Stimulated activated CD4-positive, alpha-beta T cell treated with anti-CD3 and anti-CD28 coated beads, Interleukin-4, amount 100 ng/mL, for 4 hours (primary cell): ENCODE data around the gene CCNA1.

Source experiments
- DNase-seq, 2 experiments: peaks; one replicate each; pipeline ENCODE4 v3.0.0-alpha.2; 2020

CCNA1 gene

DNA sequence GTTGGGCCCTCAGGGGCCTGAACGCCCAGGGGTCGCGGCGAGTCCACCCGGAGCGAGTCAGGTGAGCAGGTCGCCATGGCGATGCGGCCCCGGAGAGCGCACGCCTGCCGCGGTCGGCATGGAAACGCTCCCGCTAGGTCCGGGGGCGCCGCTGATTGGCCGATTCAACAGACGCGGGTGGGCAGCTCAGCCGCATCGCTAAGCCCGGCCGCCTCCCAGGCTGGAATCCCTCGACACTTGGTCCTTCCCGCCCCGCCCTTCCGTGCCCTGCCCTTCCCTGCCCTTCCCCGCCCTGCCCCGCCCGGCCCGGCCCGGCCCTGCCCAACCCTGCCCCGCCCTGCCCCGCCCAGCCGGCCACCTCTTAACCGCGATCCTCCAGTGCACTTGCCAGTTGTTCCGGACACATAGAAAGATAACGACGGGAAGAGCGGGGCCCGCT, at the start of gene CCNA1:
TSS of gene CCNA1 (plus strand) at position 390 of the 439 bp plus-strand sequence. CDS start 562 bp downstream, outside the sequence.
- DNase-seq = no peak

DNA sequence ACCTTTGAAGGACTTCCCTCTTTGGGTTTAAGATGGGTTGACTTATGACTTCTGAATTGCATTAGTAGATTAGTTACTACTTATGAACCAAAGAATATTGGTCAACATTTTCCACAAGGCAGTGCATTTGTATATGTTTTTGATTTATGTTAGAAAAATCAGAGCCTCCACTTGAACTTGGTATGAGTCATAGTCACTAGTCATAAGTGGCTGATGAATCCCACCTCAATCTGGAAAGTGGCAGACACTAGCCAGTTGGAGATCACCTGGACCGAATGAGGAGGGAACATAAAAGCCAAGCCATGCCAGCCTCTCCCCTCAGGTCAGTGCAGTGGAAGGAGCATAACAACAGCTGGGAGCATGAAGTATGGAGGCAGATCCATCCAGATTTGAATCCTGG, 46.8 kb upstream of the CCNA1 start:
- no peak for DNase-seq

GRCh38 chr13:36395280-36395679, 37.0 kb upstream of the CCNA1 start:
- no peak for DNase-seq

GRCh38 chr13:36405151-36405550, 27.1 kb upstream of the CCNA1 start:
- no peak for DNase-seq

DNA sequence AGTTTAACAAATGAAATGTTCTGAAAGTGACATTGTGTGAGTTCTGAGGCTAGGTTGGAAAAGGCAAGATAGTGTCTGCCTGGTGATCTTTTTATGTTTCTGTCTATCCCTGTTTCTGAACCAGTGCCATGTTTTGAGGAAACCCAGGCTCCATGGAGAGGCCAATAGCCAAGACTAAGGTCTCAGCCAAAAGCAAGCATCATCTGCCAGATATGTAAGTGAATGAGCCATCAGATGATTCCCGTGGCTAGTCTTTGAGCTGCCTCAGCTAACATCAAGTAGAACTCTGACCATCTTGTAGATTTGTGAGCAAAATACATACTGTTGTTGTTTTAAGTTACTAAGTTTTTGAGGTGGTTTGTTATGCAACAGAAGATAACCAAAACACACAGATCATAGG, 19.6 kb upstream of the CCNA1 start:
- no peak for DNase-seq

GRCh38 chr13:36413161-36413560, 19.1 kb upstream of the CCNA1 start:
- no peak for DNase-seq

DNA sequence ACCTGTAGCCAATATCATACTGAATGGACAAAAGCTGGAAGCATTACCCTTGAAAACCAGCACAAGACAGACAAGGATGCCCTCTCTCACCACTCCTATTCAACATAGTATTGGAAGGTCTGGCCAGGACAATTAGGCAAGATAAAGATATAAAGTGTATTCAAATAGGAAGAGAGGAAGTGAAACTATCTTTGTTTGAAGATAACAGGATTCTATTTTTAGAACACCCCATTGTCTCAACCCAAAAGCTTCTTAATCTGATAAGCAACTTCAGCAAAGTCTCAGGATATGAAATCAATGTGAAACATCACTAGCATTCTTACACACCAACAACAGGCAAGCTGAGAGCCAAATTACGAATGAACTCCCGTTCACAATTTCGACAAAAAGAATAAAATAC, 17.8 kb upstream of the CCNA1 start:
- DNase-seq = no peak

- DNase-seq = no peak
Measured at GRCh38 chr13:36417331-36417730, 15.0 kb upstream of the CCNA1 start.

DNA sequence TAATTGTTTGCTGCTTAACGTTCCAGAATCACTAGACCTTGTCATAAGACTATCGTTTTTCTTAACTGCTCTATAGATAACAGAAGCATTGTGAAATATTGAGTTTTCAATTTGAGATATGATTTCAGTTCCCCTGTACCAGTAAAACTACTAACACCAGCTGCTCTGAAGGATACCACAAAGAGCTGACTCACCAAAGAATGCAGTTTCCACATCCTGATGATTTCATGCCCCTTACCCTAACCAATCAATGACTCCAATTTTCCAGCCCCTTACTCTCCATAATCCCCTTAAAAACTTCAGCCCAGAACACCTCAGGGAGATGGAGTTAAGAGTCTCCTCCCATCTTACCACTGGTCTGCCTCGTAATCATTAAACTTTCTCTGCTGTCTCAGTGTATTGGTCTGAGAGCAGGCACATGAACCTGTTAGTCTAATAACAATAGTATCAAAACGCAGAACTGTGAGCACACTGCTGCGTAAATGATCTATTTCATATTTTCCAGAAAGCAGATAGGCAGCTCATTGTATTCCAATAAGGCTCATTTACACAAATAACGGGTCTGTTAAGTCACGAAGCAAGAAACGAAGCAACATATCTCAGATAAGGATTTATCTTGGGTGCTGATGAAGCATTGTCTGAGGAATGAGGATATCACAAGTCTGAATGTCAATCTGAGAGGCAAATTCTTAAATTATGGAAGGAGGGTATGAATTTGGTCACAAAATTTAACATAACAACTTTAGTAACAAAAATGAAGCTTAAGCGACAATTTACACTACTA, 14.1 kb upstream of the CCNA1 start:
- DNase-seq = no peak

DNA sequence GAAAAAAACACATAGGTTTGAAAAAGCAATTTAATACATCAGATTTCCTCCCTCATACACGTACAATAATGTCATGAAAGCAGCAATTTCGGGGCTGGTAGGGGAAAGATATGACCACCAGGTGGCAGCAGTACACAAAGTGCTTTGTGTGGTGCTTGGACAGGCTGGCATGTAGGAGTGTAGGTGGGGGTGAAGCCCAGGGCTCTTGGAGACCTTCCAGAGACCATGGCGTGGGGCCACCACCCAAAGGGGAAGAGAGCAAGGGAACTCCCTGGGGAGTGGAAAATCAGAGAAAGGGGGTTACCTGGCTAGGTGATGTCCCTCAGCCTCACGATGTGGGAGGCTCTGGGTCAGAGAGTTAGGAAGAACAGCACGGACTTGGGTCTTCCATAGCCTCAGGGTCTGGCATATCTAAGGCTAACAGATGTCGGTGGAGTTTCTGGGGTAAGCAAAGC, 11.8 kb upstream of the CCNA1 start:
- peak; percentile 38 to 52 for DNase-seq

- no peak for DNase-seq
Measured at GRCh38 chr13:36421447-36421846, 10.8 kb upstream of the CCNA1 start.

- no peak for DNase-seq
Measured at GRCh38 chr13:36428086-36428485, 4.2 kb upstream of the CCNA1 start.

DNA sequence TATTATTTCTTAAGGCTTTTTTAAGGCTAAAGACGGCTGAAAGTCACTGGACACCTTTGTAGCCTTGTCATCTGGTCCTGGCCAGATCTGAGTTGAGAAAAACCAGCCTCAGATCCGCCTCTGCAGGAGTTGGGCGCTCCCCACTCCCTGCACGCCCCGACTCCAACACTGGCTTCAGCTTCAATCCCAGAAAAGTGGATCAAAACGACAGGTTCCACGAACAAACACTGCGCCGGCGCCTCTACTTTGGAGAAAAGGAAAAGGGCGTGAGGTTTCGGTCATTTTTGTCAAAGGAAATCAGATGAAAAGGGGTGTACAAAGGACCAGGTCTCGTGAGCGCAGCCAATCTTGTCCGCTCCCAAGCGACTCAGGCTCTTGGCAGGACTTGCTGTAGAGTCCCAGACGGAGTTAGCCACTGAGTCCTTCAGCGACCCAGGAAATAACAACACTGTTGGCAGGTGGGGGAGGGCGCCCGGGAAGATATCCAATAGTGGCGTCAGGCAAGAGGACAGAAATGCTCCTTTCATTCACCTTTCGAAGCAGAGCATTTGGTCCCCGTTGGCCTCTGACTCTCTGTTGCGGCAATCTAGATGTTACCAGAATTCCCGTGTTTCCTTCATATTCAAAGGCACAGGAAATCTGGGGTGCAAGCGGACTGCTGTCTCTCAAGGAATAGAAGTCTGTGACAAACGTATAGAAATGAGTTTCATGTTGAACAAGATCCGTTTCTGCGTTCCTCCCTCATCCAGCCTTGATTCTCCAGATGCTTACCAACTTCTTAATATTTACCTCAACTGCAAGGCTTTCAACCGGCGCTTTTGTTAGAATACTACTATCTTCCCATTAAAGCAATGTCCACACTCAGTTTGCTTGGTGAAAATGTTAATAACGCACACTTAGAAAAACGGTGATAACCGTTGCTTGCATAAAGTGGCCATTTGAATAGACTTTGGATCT, 1.8 kb upstream of the CCNA1 start:
- no peak for DNase-seq

DNA sequence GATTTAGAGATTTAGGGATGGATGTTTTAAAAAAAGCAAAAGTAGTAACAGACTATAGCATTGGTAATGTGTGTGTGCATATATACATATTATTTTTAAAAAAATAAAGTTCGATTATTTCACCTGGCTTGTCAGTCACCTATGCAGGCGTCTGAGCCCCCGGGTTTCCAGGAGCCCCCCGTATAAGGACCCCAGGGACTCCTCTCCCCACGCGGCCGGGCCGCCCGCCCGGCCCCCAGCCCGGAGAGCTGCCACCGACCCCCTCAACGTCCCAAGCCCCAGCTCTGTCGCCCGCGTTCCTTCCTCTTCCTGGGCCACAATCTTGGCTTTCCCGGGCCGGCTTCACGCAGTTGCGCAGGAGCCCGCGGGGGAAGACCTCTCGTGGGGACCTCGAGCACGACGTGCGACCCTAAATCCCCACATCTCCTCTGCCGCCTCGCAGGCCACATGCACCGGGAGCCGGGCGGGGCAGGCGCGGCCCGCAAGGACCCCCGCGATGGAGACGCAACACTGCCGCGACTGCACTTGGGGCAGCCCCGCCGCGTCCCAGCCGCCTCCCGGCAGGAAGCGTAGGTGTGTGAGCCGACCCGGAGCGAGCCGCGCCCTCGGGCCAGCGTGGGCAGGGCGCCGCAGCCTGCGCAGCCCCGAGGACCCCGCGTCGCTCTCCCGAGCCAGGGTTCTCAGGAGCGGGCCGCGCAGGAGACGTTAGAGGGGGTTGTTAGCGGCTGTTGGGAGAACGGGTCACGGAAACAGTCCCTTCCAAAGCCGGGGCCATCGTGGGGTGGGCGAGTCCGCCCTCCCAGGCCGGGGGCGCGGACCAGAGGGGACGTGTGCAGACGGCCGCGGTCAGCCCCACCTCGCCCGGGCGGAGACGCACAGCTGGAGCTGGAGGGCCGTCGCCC, 840 bp upstream of the CCNA1 start:
- DNase-seq = no peak

DNA sequence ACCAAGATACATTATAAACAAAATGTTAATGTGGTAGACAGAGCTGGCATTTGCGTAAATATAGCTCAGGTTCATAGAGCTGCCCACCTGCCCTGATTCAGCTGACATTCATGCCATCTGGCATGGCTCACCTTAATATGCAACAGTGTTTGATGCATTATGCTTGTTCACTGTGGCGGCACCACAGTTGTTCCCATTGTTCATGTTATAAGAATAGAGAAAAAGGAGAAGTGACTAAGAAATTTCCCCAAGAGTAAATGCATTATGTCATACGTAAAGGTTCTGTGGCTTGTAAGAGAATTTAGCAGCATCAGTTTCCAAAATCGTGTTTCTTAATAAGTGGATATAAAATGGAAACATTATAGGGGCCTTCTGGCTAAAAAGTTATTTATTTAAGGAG, 4.5 kb downstream of the CCNA1 start:
- DNase-seq = no peak

DNA sequence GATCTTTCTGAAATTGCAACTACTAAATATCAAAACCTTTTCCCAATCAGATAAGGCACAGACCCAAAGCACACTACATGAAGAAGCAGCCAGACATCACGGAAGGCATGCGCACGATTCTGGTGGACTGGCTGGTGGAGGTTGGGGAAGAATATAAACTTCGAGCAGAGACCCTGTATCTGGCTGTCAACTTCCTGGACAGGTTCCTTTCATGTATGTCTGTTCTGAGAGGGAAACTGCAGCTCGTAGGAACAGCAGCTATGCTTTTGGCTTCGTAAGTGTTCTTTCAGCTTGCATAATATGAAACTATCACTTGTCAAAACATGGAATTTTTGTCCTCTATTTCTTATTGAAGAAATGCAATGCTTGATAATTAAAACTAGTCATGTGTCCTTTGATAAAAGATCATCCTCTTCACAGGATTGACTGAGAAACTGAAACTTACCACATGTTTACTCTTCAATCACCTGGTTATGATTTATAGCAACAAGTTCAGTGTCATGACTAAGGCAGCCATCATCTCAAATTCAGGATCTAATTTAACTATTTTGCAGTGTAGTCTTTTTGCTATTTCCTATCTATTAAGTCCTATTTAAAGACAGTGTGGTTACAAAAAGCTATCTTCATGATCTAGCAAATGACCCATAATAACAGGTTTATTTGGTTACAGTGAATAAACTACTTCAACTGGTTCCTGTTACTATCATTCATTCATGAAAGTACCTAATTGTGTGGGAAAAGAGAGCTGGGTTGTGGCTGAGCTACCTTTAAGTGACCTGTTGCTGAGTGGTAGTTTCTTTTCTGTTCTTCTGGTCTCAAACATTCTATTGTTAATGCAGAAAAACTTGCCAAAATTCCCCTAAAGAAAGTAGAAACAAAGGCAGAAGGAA, 6.5 kb downstream of the CCNA1 start:
- no peak for DNase-seq

DNA sequence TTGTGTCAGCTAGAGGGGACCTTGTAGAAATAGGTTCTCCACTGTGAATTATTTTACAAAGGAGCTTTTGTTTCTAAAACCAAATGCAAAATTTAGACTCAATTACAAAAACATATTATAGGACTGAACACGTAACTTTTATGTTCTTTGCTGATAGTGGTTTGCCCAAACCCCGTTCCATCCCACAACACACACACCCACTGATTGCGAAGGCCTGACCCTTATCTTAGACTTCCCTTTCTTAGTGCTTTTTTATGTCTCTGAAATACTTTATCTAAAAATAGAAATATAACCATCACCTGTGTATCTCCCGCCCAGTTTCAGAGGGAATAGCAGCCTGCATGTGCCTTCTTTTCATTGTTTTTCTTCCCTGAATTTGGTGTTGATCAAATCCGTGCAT, 13.0 kb downstream of the CCNA1 start:
- DNase-seq = no peak

DNA sequence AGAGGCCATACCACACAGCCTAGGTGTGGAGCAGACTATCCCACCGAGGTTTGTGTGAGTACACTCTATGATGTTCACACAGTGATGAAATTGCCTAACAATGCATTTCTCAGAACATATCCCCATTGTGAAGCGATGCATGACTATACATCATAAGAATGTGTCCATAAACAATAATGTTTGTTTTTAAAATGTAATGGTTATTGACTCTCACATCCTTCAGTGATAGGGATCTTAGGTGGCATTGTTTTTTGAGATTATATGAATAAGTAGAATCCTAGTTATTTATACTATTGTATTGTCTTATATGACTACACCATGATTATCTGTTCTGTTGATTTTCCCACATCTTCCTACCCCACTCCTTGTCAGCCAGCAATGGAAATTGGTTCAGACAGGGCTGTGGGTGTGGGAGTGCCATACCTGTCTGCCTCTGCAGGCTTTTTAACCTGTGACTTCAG, 13.6 kb downstream of the CCNA1 start:
- DNase-seq = no peak

DNA sequence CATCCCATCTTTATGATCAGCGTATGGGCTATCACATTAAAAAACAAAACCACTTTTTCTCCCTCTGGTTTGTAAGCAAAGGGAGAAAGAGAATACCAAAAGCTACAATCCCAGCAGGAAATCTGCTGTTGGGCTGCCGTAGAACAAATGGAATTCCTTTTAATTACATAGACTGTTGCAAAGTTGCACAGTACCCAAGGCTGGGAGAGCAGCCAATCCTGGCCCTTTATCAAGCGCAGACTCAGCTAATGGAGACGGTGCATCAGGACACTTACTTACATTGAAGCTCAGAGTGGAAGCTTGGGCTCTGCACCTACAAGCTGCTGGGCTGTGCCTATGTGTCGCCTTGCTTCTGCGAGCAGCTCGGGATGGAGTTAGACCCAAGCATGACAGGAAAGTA, 15.2 kb downstream of the CCNA1 start:
- no peak for DNase-seq

GRCh38 chr13:36450534-36450933, 18.2 kb downstream of the CCNA1 start:
- DNase-seq = no peak

GRCh38 chr13:36453516-36453915, 21.2 kb downstream of the CCNA1 start:
- DNase-seq = no peak

- no peak for DNase-seq
Measured at GRCh38 chr13:36454121-36454520, 21.8 kb downstream of the CCNA1 start.
